OCI-LY7 (cell line): ENCODE measurements around the gene SH3YL1. TPM values are rescaled to one million over a fixed set of nuclear protein-coding genes. Genes with fewer than 3 reads are reported as not detected.

Experiments
- BruUV-seq: library from RNA; stranded (reverse); fragments of 400-500 nt; replicated peaks from 2 replicates; lab custom pipeline; 2021; lab: Mats Ljungman, UMichigan
- CTCF ChIA-PET: fragments of 300-600 bp; sonication (Branson Sonifier 250); formaldehyde crosslinking; loops from one replicate; lab custom pipeline; 2022; ENCODE audit warnings: antibody characterized with exemption; ENCODE audit not compliant: unreplicated experiment; lab: Charles Lee
- POLR2A ChIA-PET: fragments of 300-600 bp; sonication (Branson Sonifier 250); formaldehyde crosslinking; loops from one replicate; lab custom pipeline; 2022; ENCODE audit warnings: antibody characterized with exemption; lab: Charles Lee
- DNase-seq: peaks from one replicate; pipeline ENCODE4 v3.0.0-alpha.2; 2015; ENCODE audit warnings: low spot score
- H2AFZ ChIP-seq: fragments of 200-600 bp; sonication (generic), shearing (Covaris generic); 2 replicates; pipeline ENCODE4 v1.6.1; 2014; ENCODE audit warnings: mild to moderate bottlenecking, antibody characterized with exemption, low read length, moderate library complexity
- H3K27ac ChIP-seq: fragments of 200-600 bp; sonication (generic); 2 replicates; pipeline ENCODE4 v1.5.1; 2014; ENCODE audit warnings: mixed run types, low read depth, mild to moderate bottlenecking, moderate library complexity, low read length, inconsistent platforms; ENCODE audit not compliant: poor library complexity, severe bottlenecking
- H3K36me3 ChIP-seq: fragments of 200-600 bp; sonication (generic); 2 replicates; pipeline ENCODE4 v1.6.1; 2014; ENCODE audit warnings: mild to moderate bottlenecking, antibody characterized with exemption, low read length, moderate library complexity, mixed read lengths; ENCODE audit not compliant: insufficient read depth
- H3K4me1 ChIP-seq: fragments of 200-600 bp; sonication (generic); 2 replicates; pipeline ENCODE4 v1.5.1; 2014; ENCODE audit warnings: mild to moderate bottlenecking, low read length; ENCODE audit not compliant: insufficient read depth, poor library complexity, severe bottlenecking
- H3K4me2 ChIP-seq: fragments of 200-600 bp; sonication (generic); 2 replicates; pipeline ENCODE4 v1.6.1; 2014; ENCODE audit warnings: mild to moderate bottlenecking, low read length
- H3K4me3 ChIP-seq: fragments of 200-600 bp; sonication (generic); 2 replicates; pipeline ENCODE4 v1.5.1; 2014; ENCODE audit warnings: mild to moderate bottlenecking, low read depth, low read length; ENCODE audit not compliant: poor library complexity, severe bottlenecking
- H3K79me2 ChIP-seq: fragments of 200-600 bp; sonication (generic); 2 replicates; pipeline ENCODE4 v1.6.1; 2016; ENCODE audit warnings: low read depth, mild to moderate bottlenecking, low read length, moderate library complexity, mixed read lengths; ENCODE audit not compliant: insufficient read depth
- H3K9me2 ChIP-seq: fragments of 200-600 bp; sonication (generic); 2 replicates; pipeline ENCODE4 v1.6.1; 2016; ENCODE audit warnings: mild to moderate bottlenecking, low read length, mixed read lengths; ENCODE audit not compliant: insufficient read depth
- H3K9me3 ChIP-seq: fragments of 200-600 bp; sonication (generic); 2 replicates; pipeline ENCODE4 v1.6.1; 2014; ENCODE audit warnings: mild to moderate bottlenecking, mixed run types, low read length, mixed read lengths
- H4K20me1 ChIP-seq: fragments of 200-600 bp; sonication (generic); 2 replicates; pipeline ENCODE4 v1.6.1; 2014; ENCODE audit warnings: mild to moderate bottlenecking, antibody characterized with exemption, low read length, moderate library complexity, mixed read lengths; ENCODE audit not compliant: insufficient read depth
- CTCF ChIP-seq: fragments of 200-600 bp; sonication (generic); conservative IDR thresholded peaks from 2 replicates; pipeline ENCODE4 v1.5.1; 2014; ENCODE audit warnings: mild to moderate bottlenecking, antibody characterized with exemption, low read length, moderate library complexity, mixed read lengths
- EZH2phosphoT487 ChIP-seq: fragments of 200-600 bp; sonication (generic); IDR thresholded peaks from 2 replicates; pipeline ENCODE4 v1.6.1; 2018; ENCODE audit warnings: low read depth, borderline replicate concordance, mild to moderate bottlenecking, mixed run types, antibody characterized with exemption, low read length, moderate library complexity, mixed read lengths
- intact Hi-C: fragments of 100-400 bp; cut with micrococcal nuclease; formaldehyde crosslinking; loops from one replicate; pipeline ENCODE4 v1.10.0; 2022; ENCODE audit not compliant: unreplicated experiment
- total RNA-seq, 2 experiments: library from RNA; depleted of rRNA in 1 of 2; stranded (reverse); fragments of >200 nt in 1 of 2; shearing (Covaris generic) in 1 of 2; gene quantifications; 2 replicates each; pipeline ENCODE4 v1.2.3, GENCODE V29; 2014 to 2022

SH3YL1 gene
- total RNA-seq, 2 experiments from 2014 or later: 21.3 to 30.9 TPM

GRCh38 chr2:236993-237539 is 26.8 kb downstream of the SH3YL1 start:
- no peak for DNase-seq
- POLR2A ChIA-PET: interaction anchor here (0.8 kb wide), 1 partner anchor 20 kb away, joined by 3 read pairs; no protein-coding TSS in a partner anchor
- no peaks in the 10 kb centered on the region for H4K20me1 ChIP-seq
- intact Hi-C loops: no loop called here
- no peaks in the 10 kb centered on the region for H3K9me3 ChIP-seq
- no peak overlapping the region for H2AFZ ChIP-seq
- H3K4me2 ChIP-seq: no peak overlapping the region
- no peaks in the 10 kb centered on the region for H3K9me2 ChIP-seq
- H3K79me2 ChIP-seq: no peaks in the 10 kb centered on the region
- CTCF ChIA-PET: no interaction called here
- TF ChIP-seq EZH2phosphoT487 (no peak), CTCF (no peak)
- no peak overlapping the region for H3K27ac ChIP-seq
- no peak overlapping the region for H3K4me3 ChIP-seq
- BruUV-seq: no TSS peak
- no peaks in the 10 kb centered on the region for H3K36me3 ChIP-seq
- no peaks in the 10 kb centered on the region for H3K4me1 ChIP-seq

GRCh38 chr2:234421-234820 is 29.4 kb downstream of the SH3YL1 start:
- no TSS peak for BruUV-seq
- intact Hi-C loops: no loop called here
- Histone ChIP-seq H4K20me1 (no peaks in the 10 kb centered on the region), H3K4me1 (no peaks in the 10 kb centered on the region), H3K4me2 (no peak overlapping the region), H3K36me3 (no peaks in the 10 kb centered on the region), H2AFZ (no peak overlapping the region), H3K9me2 (no peaks in the 10 kb centered on the region), H3K79me2 (no peaks in the 10 kb centered on the region), H3K9me3 (no peaks in the 10 kb centered on the region), H3K4me3 (no peak overlapping the region), H3K27ac (no peak overlapping the region)
- CTCF ChIA-PET: no interaction called here
- DNase-seq: no peak
- POLR2A ChIA-PET: no interaction called here
- TF ChIP-seq EZH2phosphoT487: no peak
- no peak for TF ChIP-seq CTCF

- ChIA-PET POLR2A (no interaction called here), CTCF (no interaction called here)
- Histone ChIP-seq H3K4me1 (no peaks in the 10 kb centered on the region), H4K20me1 (no peaks in the 10 kb centered on the region), H3K4me2 (no peak overlapping the region), H3K9me2 (no peaks in the 10 kb centered on the region), H3K36me3 (no peaks in the 10 kb centered on the region), H3K4me3 (no peak overlapping the region), H2AFZ (no peak overlapping the region), H3K79me2 (no peaks in the 10 kb centered on the region), H3K9me3 (no peaks in the 10 kb centered on the region), H3K27ac (no peak overlapping the region)
- intact Hi-C loops: no loop called here
- no peak for DNase-seq
- no TSS peak for BruUV-seq
- TF ChIP-seq CTCF (no peak), EZH2phosphoT487 (no peak)
Observed at GRCh38 chr2:233030-233429, 30.8 kb downstream of the SH3YL1 start.
